ENCODE data around the gene MAP4K2. TPM values are rescaled to one million over a fixed set of nuclear protein-coding genes. Genes with fewer than 3 reads are reported as not detected.

MAP4K2 gene
- total RNA-seq, 6 experiments from 2014 or later: 18.0 to 21.6 (median 20.9) TPM

DNA sequence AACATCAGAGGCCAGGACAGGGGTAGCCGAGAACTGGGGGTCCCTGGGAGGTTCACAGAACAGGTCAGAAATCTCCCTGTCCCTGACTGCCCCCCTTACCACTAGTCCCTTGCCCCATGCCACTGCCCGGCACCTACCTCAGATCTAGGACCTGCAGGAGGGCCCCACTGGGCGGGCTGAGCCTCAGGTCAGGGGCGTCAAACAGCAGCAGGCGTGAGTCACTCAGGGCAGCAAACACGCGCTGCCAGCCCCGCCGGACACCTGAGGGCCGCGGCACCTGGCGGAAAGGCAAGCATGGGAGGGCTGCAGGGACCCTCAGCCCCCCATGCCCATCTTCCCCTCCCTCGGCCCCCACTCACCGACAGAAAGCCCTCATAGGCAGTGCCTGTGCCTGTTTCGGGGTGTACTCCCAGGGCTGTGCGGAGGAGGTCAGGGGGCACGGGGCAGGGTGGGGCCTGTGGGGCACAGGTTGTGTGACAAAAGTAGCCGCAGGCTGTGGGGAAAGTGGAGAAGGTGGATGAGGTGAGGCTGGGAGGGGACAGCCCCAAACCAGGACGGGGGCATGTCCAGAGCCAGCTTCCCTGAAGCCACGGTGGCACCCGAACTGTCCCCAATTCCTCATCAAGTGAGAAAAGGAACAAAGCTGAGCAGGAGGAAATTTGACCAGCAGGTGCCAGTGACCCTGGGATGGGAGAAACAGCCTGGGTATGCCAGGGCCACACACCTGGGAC, 29.6 kb upstream of the MAP4K2 start:
- no peak for DNase-seq
- H3K4me3 Mint-ChIP-seq: no peak overlapping the region
- no peaks in the 10 kb centered on the region for H3K36me3 Mint-ChIP-seq (ENCODE audit: low read depth)
- peaks cover 2% of the 10 kb centered on the region for H3K27me3 Mint-ChIP-seq (ENCODE audit: insufficient read depth)
- peaks cover 6% of the 10 kb centered on the region; the same call in 1 of the 2 replicates for H3K4me1 Mint-ChIP-seq (ENCODE audit: low read depth)
- H3K27ac Mint-ChIP-seq: no peak overlapping the region
- no peaks in the 10 kb centered on the region for H3K9me3 Mint-ChIP-seq
- TF ChIP-seq, protein P1, sequence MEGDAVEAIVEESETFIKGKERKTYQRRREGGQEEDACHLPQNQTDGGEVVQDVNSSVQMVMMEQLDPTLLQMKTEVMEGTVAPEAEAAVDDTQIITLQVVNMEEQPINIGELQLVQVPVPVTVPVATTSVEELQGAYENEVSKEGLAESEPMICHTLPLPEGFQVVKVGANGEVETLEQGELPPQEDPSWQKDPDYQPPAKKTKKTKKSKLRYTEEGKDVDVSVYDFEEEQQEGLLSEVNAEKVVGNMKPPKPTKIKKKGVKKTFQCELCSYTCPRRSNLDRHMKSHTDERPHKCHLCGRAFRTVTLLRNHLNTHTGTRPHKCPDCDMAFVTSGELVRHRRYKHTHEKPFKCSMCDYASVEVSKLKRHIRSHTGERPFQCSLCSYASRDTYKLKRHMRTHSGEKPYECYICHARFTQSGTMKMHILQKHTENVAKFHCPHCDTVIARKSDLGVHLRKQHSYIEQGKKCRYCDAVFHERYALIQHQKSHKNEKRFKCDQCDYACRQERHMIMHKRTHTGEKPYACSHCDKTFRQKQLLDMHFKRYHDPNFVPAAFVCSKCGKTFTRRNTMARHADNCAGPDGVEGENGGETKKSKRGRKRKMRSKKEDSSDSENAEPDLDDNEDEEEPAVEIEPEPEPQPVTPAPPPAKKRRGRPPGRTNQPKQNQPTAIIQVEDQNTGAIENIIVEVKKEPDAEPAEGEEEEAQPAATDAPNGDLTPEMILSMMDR (IDR thresholded peaks at IDR 0.05): no peak

DNA sequence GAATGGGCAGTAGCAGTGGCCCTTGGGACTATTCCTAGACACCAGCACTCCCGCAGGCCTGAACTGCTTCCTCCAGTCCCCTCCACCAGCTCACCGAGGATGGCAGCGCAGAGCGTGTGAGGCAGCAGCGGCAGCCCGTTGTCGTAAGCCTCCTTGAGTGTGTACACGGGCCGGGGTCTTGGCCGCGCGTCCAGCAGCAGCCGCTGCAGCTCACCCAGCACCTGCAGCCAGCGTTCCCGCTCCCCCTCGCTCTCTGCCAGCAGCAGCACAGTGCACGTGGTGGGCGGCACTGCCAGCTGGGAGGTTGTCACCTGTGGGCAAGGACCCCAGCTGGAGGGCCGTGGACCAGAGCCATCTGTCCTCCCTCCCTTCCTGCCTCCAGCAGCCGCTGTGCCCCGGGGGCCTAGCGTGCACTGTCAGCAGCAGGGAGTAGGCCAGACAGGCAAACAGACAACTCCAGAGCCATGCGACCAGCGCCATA, 28.4 kb upstream of the MAP4K2 start:
- H3K4me3 Mint-ChIP-seq: no peak overlapping the region
- no peaks in the 10 kb centered on the region for H3K9me3 Mint-ChIP-seq
- peaks cover 2% of the 10 kb centered on the region for H3K27me3 Mint-ChIP-seq (ENCODE audit: insufficient read depth)
- TF ChIP-seq, protein P1 (IDR thresholded peaks at IDR 0.05): no peak
- no peaks in the 10 kb centered on the region for H3K36me3 Mint-ChIP-seq (ENCODE audit: low read depth)
- H3K27ac Mint-ChIP-seq: no peak overlapping the region
- no peak for DNase-seq
- H3K4me1 Mint-ChIP-seq (ENCODE audit: low read depth): peaks cover 6% of the 10 kb centered on the region; the same call in 1 of the 2 replicates

DNA sequence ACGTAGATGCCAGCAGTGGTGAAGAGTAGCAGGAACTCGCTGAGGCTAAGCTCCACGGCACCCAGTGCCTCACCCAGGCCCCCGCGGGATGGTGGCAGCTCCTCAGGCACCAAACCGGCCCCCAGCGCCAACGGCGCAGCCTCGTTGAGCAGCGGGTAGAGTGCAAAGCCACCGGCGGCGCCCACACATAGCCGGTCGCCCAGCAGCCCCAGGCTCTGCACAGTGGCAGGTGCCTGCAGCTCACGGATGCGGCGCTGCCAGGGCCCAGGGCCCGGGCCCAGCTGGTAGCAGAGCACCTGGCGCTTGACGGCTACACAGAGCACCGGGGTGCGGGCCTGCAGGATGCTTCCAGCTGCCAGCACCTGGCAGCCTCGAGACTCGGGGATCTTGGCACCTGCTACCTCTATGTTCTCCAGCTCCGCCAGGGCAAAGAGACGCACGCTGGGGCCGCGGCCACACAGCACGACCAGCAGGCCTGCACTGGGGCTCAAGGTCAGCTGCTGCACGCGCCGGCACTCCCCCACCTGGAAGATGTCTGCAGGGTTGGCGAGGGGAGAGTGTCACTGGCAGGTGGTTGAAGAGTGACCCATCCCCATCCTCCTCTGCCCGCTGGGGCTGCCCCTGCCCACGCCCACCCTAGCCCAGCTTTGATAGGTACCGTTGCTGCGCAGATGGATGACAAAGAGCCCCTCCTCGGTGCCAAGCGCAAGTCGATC, 26.7 kb upstream of the MAP4K2 start:
- no peaks in the 10 kb centered on the region for H3K4me1 Mint-ChIP-seq (ENCODE audit: low read depth)
- H3K4me3 Mint-ChIP-seq: no peak overlapping the region
- no peaks in the 10 kb centered on the region for H3K36me3 Mint-ChIP-seq (ENCODE audit: low read depth)
- TF ChIP-seq, protein P1 (IDR thresholded peaks at IDR 0.05): no peak
- DNase-seq: no peak
- no peaks in the 10 kb centered on the region for H3K9me3 Mint-ChIP-seq
- H3K27ac Mint-ChIP-seq: no peak overlapping the region
- H3K27me3 Mint-ChIP-seq (ENCODE audit: insufficient read depth): peaks cover 4% of the 10 kb centered on the region

DNA sequence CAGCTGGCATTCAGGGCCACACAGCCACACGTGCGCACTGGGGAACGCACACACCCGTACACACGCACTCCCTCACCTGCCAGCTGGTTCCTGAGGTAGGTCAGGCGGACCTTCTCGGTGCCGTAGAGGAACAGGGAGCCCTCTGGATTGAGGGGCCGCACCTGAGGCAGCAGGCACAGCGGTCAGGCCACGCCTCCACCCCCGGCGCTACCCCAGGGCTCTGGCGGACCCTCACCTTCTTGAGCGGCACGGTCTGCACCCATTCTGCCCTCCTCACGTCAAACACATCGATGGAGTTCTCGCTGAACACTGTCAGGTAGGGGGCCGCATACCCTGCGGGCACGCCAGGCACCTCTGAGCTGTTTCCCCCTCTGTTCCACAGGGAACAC, 24.4 kb upstream of the MAP4K2 start:
- DNase-seq: no peak
- H3K4me3 Mint-ChIP-seq: no peak overlapping the region
- no peak overlapping the region for H3K27ac Mint-ChIP-seq
- H3K9me3 Mint-ChIP-seq: no peaks in the 10 kb centered on the region
- no peaks in the 10 kb centered on the region for H3K36me3 Mint-ChIP-seq (ENCODE audit: low read depth)
- no peaks in the 10 kb centered on the region for H3K4me1 Mint-ChIP-seq (ENCODE audit: low read depth)
- TF ChIP-seq, protein P1 (IDR thresholded peaks at IDR 0.05): no peak
- peaks cover 9% of the 10 kb centered on the region for H3K27me3 Mint-ChIP-seq (ENCODE audit: insufficient read depth)

DNA sequence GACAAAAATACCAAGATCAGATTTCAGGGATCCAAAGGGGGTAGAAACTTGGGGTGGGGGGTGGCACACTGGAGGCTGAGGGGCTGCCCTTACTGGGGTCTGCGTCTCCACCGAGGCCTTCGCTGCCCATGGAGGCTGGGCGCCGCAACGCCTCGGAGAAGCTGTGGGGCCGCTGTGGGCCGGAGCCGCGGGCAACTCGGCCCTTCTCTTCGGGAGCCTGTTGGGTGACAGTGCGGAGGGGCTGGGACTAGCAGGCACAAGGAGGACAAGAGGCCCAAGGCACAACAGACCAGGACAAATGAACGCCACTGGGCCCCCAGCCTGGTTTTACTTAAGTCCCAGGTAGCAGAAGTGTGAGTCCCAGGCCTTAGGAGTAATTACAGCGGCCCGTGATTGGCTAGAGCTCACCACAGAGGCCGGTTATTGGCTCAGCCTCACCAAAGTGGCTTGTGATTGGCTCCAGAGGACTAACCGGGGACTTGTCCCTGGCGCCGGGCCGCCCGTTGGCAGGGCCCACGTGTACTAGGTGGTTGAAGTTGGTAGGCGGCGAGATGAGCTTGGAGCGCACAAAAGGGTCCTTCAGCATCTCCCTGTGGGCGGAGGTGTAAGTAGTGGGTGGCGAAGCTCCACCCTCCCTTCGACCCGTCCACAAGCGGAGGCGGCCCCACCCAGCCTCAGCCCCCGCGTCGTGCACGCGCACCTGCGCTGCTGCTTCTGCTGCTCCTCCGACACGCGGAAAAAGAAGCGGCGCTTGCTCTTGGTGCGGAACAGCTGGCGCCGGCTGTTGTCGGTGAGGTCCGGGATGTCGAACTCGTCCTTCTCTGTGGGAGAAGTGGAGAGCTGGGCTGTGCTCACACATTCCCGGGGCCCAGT, 23.8 kb upstream of the MAP4K2 start:
- Mint-ChIP-seq H3K27me3 (ENCODE audit: insufficient read depth) (peaks cover 9% of the 10 kb centered on the region), H3K9me3 (no peaks in the 10 kb centered on the region), H3K4me1 (ENCODE audit: low read depth) (no peaks in the 10 kb centered on the region), H3K4me3 (no peak overlapping the region), H3K27ac (no peak overlapping the region), H3K36me3 (ENCODE audit: low read depth) (no peaks in the 10 kb centered on the region)
- TF ChIP-seq, protein P1 (IDR thresholded peaks at IDR 0.05): no peak
- DNase-seq: no peak

All from HFFc6 (cell line).